Upper lobe of left lung (tissue), 4 donors: ENCODE measurements around the gene KIF26B.

Source experiments
- CTCF ChIP-seq, 6 experiments: fragments of 450-650 bp in 4 of 6; fragments of 200-600 bp in 2 of 6; sonication (generic) in 2 of 6; IDR thresholded peaks; one replicate each; pipeline ENCODE4 v1.5.1; 2016 to 2019; ENCODE audit warnings: antibody characterized with exemption in 6 of 6
- EP300 ChIP-seq, 4 donors: sonication (generic); formaldehyde crosslinking; IDR thresholded peaks; one replicate each; pipeline ENCODE4 v1.5.1; 2017; ENCODE audit warnings: antibody characterized with exemption in 4 of 4, control low read depth in 2 of 4
- POLR2A ChIP-seq, 4 donors: fragments of 450-650 bp; IDR thresholded peaks; one replicate each; pipeline ENCODE4 v1.5.1; 2016 to 2017; ENCODE audit warnings: antibody characterized with exemption in 4 of 4, mild to moderate bottlenecking in 2 of 4
- POLR2AphosphoS5 ChIP-seq, 2 donors: sonication (generic); formaldehyde crosslinking; IDR thresholded peaks; one replicate each; pipeline ENCODE4 v1.5.1; 2017; ENCODE audit warnings: antibody characterized with exemption in 2 of 2

- TF ChIP-seq CTCF (IDR thresholded peaks at IDR 0.05) (no peak), POLR2A (IDR thresholded peaks at IDR 0.05) (no peak), EP300 (IDR thresholded peaks at IDR 0.05) (no peak), POLR2AphosphoS5 (IDR thresholded peaks at IDR 0.05) (no peak)
Observed at GRCh38 chr1:245592189-245592460, 437.3 kb downstream of the KIF26B start.
